ENCODE measurements around the gene UGT1A9. TPM values are rescaled to one million over a fixed set of nuclear protein-coding genes. Genes with fewer than 3 reads are reported as not detected.

Gene UGT1A9
- polyA plus RNA-seq, 1 experiment = not detected

DNA sequence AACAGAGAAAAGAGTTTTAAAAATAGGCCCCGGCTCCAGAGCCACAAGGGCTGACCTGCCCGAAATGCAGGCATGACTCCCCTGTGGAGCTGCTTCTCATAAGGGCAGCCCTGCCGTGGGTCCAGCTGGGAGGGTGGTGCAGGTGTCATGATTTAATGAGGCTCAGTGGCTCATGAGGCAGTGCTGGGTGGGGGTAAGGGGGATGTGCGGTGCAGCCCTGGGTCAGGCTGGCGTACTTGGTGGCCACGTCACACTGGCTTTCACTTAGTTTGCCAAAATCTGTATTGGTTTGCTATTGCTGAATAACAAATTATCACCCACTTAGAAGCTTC, 149.0 kb downstream of the UGT1A9 start:
- ChIA-PET POLR2A (no interaction called here), CTCF (no interaction called here)
- DNase-seq (ENCODE audit: low read depth, low spot score) = no peak
- TF ChIP-seq, protein P1, sequence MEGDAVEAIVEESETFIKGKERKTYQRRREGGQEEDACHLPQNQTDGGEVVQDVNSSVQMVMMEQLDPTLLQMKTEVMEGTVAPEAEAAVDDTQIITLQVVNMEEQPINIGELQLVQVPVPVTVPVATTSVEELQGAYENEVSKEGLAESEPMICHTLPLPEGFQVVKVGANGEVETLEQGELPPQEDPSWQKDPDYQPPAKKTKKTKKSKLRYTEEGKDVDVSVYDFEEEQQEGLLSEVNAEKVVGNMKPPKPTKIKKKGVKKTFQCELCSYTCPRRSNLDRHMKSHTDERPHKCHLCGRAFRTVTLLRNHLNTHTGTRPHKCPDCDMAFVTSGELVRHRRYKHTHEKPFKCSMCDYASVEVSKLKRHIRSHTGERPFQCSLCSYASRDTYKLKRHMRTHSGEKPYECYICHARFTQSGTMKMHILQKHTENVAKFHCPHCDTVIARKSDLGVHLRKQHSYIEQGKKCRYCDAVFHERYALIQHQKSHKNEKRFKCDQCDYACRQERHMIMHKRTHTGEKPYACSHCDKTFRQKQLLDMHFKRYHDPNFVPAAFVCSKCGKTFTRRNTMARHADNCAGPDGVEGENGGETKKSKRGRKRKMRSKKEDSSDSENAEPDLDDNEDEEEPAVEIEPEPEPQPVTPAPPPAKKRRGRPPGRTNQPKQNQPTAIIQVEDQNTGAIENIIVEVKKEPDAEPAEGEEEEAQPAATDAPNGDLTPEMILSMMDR (IDR thresholded peaks at IDR 0.05; ENCODE audit: low read depth, low read length) = no peak
- Histone ChIP-seq H3K27ac (ENCODE audit: low read depth, low read length) (no peak overlapping the region), H3K4me3 (ENCODE audit: low read depth, low read length) (no peak overlapping the region), H3K9me3 (ENCODE audit: control insufficient read depth, insufficient read depth, low read length) (no peaks in the 10 kb centered on the region; the same call in 1 of the 2 replicates), H3K27me3 (ENCODE audit: control insufficient read depth, insufficient read depth, low read length) (peaks cover 9% of the 10 kb centered on the region)

- Histone ChIP-seq H3K4me3 (ENCODE audit: low read depth, low read length) (no peak overlapping the region), H3K9me3 (ENCODE audit: control insufficient read depth, insufficient read depth, low read length) (no peaks in the 10 kb centered on the region; the same call in 1 of the 2 replicates), H3K27ac (ENCODE audit: low read depth, low read length) (no peak overlapping the region), H3K27me3 (ENCODE audit: control insufficient read depth, insufficient read depth, low read length) (peaks cover 9% of the 10 kb centered on the region)
- TF ChIP-seq, protein P1 (IDR thresholded peaks at IDR 0.05; ENCODE audit: low read depth, low read length) = no peak
- no peak for DNase-seq (ENCODE audit: low read depth, low spot score)
- ChIA-PET CTCF (no interaction called here), POLR2A (no interaction called here)
Observed at GRCh38 chr2:233821196-233821595, 149.5 kb downstream of the UGT1A9 start.

GRCh38 chr2:233821709-233822100, 150.0 kb downstream of the UGT1A9 start:
- Histone ChIP-seq H3K4me3 (ENCODE audit: low read depth, low read length) (no peak overlapping the region), H3K27ac (ENCODE audit: low read depth, low read length) (no peak overlapping the region), H3K9me3 (ENCODE audit: control insufficient read depth, insufficient read depth, low read length) (no peaks in the 10 kb centered on the region; the same call in 1 of the 2 replicates), H3K27me3 (ENCODE audit: control insufficient read depth, insufficient read depth, low read length) (peaks cover 9% of the 10 kb centered on the region)
- DNase-seq (ENCODE audit: low read depth, low spot score) = no peak
- TF ChIP-seq, protein P1 (IDR thresholded peaks at IDR 0.05; ENCODE audit: low read depth, low read length) = no peak
- ChIA-PET CTCF (no interaction called here), POLR2A (no interaction called here)

DNA sequence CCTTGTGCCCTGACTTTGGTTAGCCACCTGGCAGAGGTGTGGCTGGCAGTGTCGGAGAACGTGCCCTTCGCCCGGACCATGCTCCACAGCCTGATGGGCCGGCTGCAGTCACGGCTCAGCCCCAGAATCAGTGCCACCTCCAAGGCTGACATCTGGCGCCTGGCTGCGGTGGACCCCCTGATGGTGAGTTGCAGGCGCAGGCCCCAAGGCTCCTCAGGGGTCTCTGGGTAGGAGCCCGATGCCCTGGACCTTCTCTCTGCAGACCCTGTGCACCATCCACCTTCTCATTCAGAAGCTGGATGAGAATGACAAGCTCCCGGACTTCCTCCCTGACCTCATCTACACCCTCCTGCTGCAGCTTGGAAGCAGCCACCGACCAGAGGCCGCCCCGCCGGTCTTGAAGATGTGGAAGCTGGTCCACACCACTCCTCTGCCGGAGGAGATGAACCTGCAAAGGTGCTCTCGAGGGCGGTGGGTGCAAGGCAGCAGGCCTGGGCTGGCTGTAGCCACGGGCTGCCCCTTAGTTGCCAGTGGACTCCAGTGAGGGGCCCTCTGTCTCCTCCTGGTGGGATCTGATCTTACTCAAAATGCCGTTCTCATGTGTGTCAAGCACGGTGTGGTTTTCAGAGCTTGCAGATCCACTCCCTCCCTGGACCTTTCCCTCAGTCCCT, 150.5 kb downstream of the UGT1A9 start:
- H3K27ac ChIP-seq (ENCODE audit: low read depth, low read length) = no peak overlapping the region
- H3K27me3 ChIP-seq (ENCODE audit: control insufficient read depth, insufficient read depth, low read length) = peaks cover 9% of the 10 kb centered on the region
- DNase-seq (ENCODE audit: low read depth, low spot score) = no peak
- no peak overlapping the region for H3K4me3 ChIP-seq (ENCODE audit: low read depth, low read length)
- ChIA-PET CTCF (no interaction called here), POLR2A (no interaction called here)
- TF ChIP-seq, protein P1 (IDR thresholded peaks at IDR 0.05; ENCODE audit: low read depth, low read length) = no peak
- H3K9me3 ChIP-seq (ENCODE audit: control insufficient read depth, insufficient read depth, low read length) = no peaks in the 10 kb centered on the region; the same call in 1 of the 2 replicates

Other genes starting within 250 kb of the UGT1A9 start
- gene USP40, start 105.1 kb upstream of the UGT1A9 start, polyA plus RNA-seq (2011; rRNA removed) = 32.4 and 32.7 TPM in 2 replicates
- gene UGT1A8, start 54.3 kb upstream of the UGT1A9 start, polyA plus RNA-seq (2011; rRNA removed) = not detected in 2 replicates
- not detected in 2 replicates for gene UGT1A10, start 35.5 kb upstream of the UGT1A9 start, polyA plus RNA-seq (2011; rRNA removed)
- gene UGT1A7, start 10.0 kb downstream of the UGT1A9 start, polyA plus RNA-seq (2011; rRNA removed) = 0.04 TPM in 1 of 2 replicates, not detected in the other
- not detected in 2 replicates for gene UGT1A6, start 21.0 kb downstream of the UGT1A9 start, polyA plus RNA-seq (2011; rRNA removed)
- gene UGT1A5, start 41.0 kb downstream of the UGT1A9 start, polyA plus RNA-seq (2011; rRNA removed) = not detected in 2 replicates
- gene UGT1A4, start 46.8 kb downstream of the UGT1A9 start, polyA plus RNA-seq (2011; rRNA removed) = not detected in 2 replicates
- gene UGT1A3, start 57.1 kb downstream of the UGT1A9 start, polyA plus RNA-seq (2011; rRNA removed) = not detected in 2 replicates
- gene UGT1A1, start 88.4 kb downstream of the UGT1A9 start, polyA plus RNA-seq (2011; rRNA removed) = not detected in 2 replicates
- gene MROH2A, start 106.4 kb downstream of the UGT1A9 start, polyA plus RNA-seq (2011; rRNA removed) = not detected in 2 replicates
- 11.3 and 12.2 TPM in 2 replicates for gene HJURP, start 182.6 kb downstream of the UGT1A9 start, polyA plus RNA-seq (2011; rRNA removed)
- gene TRPM8, start 245.5 kb downstream of the UGT1A9 start, polyA plus RNA-seq (2011; rRNA removed) = 0.11 TPM in 1 of 2 replicates, not detected in the other

Measured in AG04450 (cell line).